ENCODE measurements around the gene DPYSL4. TPM values are rescaled to one million over a fixed set of nuclear protein-coding genes. Genes with fewer than 3 reads are reported as not detected.

DPYSL4 gene
- polyA plus RNA-seq, 3 donors: 0.08 TPM; not detected in 2

- peaks cover 40% of the 10 kb centered on the region for H3K4me1 Mint-ChIP-seq
- H3K27ac Mint-ChIP-seq: no peak overlapping the region
- peaks cover 22 to 41% of the 10 kb centered on the region in 2 donors for H3K36me3 Mint-ChIP-seq
- Histone ChIP-seq H3K27me3 (ENCODE audit: control insufficient read depth in 2 of 2, insufficient read depth in 2 of 2, low read length in 2 of 2) (no peaks in the 10 kb centered on the region), H4K20me1 (ENCODE audit: insufficient read depth, low read length) (no peaks in the 10 kb centered on the region), H3K4me3 (replicated peaks in 1 of 3; ENCODE audit: low read depth in 2 of 3, low read length in 3 of 3) (no peak overlapping the region), H3K4me1 (ENCODE audit: control insufficient read depth in 1 of 2, insufficient read depth in 2 of 2, low read length in 2 of 2) (peaks cover 38 to 47% of the 10 kb centered on the region in 2 donors), H3K27ac (ENCODE audit: low read depth in 1 of 2, low read length in 2 of 2) (no peak overlapping the region), H3K79me2 (ENCODE audit: insufficient read depth, low read length) (no peaks in the 10 kb centered on the region), H2AFZ (ENCODE audit: insufficient read depth, low read depth, low read length, poor library complexity, severe bottlenecking) (no peak overlapping the region), H3K36me3 (replicated peaks in 1 of 2; ENCODE audit: control insufficient read depth in 1 of 2, insufficient read depth in 2 of 2, low read length in 2 of 2) (peaks cover 6 to 12% of the 10 kb centered on the region in 2 donors), H3K4me2 (replicated peaks; ENCODE audit: extremely low read depth, low read length, poor library complexity, severe bottlenecking) (no peak overlapping the region), H3K9me3 (replicated peaks in 1 of 2; ENCODE audit: control insufficient read depth in 1 of 2, insufficient read depth in 1 of 2, low read length in 2 of 2) (peaks cover 0 to 2% of the 10 kb centered on the region in 2 donors), H3K9ac (ENCODE audit: insufficient read depth, low read length, poor library complexity, severe bottlenecking) (no peak overlapping the region)
- DNase-seq: no peak
- intact Hi-C loops (cut with micrococcal nuclease): loop anchor here (1.0 to 10.0 kb wide), 5 partner anchors 81 to 411 kb away; partner anchors contain the start of gene STK32C (in 1 of the 2)
- H3K27me3 Mint-ChIP-seq (ENCODE audit: low read depth in 3 of 3): peaks cover 1 to 3% (median 2%) of the 10 kb centered on the region in 3 donors
- H3K9me3 Mint-ChIP-seq: peaks cover under 1 to 5% (median 3%) of the 10 kb centered on the region in 7 donors
- TF ChIP-seq CTCF (IDR thresholded peaks at IDR 0.05): no peak
- 91% methylated on average over 21 of the region's 23 CpGs for WGBS (ENCODE audit: insufficient coverage)
- H3K4me3 Mint-ChIP-seq: no peak overlapping the region
Observed at GRCh38 chr10:132223611-132224342, 37.0 kb downstream of the DPYSL4 start.

GRCh38 chr10:132224343-132225072, 37.8 kb downstream of the DPYSL4 start:
- Histone ChIP-seq H3K79me2 (ENCODE audit: insufficient read depth, low read length) (no peaks in the 10 kb centered on the region), H3K27ac (ENCODE audit: low read depth in 1 of 2, low read length in 2 of 2) (no peak overlapping the region), H3K9me3 (replicated peaks in 1 of 2; ENCODE audit: control insufficient read depth in 1 of 2, insufficient read depth in 1 of 2, low read length in 2 of 2) (no peaks in the 10 kb centered on the region), H3K4me3 (replicated peaks in 1 of 3; ENCODE audit: low read depth in 2 of 3, low read length in 3 of 3) (no peak overlapping the region), H3K9ac (ENCODE audit: insufficient read depth, low read length, poor library complexity, severe bottlenecking) (no peak overlapping the region), H3K4me1 (ENCODE audit: control insufficient read depth in 1 of 2, insufficient read depth in 2 of 2, low read length in 2 of 2) (peaks cover 43 to 54% of the 10 kb centered on the region in 2 donors), H3K27me3 (ENCODE audit: control insufficient read depth in 2 of 2, insufficient read depth in 2 of 2, low read length in 2 of 2) (no peaks in the 10 kb centered on the region), H3K36me3 (replicated peaks in 1 of 2; ENCODE audit: control insufficient read depth in 1 of 2, insufficient read depth in 2 of 2, low read length in 2 of 2) (peaks cover 6 to 10% of the 10 kb centered on the region in 2 donors), H2AFZ (ENCODE audit: insufficient read depth, low read depth, low read length, poor library complexity, severe bottlenecking) (no peak overlapping the region), H3K4me2 (replicated peaks; ENCODE audit: extremely low read depth, low read length, poor library complexity, severe bottlenecking) (no peak overlapping the region), H4K20me1 (ENCODE audit: insufficient read depth, low read length) (no peaks in the 10 kb centered on the region)
- 91% methylated on average over 19 of the region's 20 CpGs for WGBS (ENCODE audit: insufficient coverage)
- peaks cover 20 to 45% of the 10 kb centered on the region in 2 donors for H3K36me3 Mint-ChIP-seq
- intact Hi-C loops (cut with micrococcal nuclease): loop anchor here (5.0 to 10.0 kb wide), 3 partner anchors 80 to 410 kb away; partner anchors contain the start of gene STK32C (in 1 of the 2)
- no peak for TF ChIP-seq CTCF (IDR thresholded peaks at IDR 0.05)
- H3K4me1 Mint-ChIP-seq: peaks cover 48% of the 10 kb centered on the region
- peaks cover 0 to 2% (median 0%) of the 10 kb centered on the region in 7 donors for H3K9me3 Mint-ChIP-seq
- peak overlapping the region in 1 of 7 donors; percentile 50 for H3K27ac Mint-ChIP-seq
- peaks cover 2 to 4% (median 3%) of the 10 kb centered on the region in 3 donors for H3K27me3 Mint-ChIP-seq (ENCODE audit: low read depth in 3 of 3)
- no peak for DNase-seq
- peak overlapping the region in 1 of 2 donors; percentile 21 for H3K4me3 Mint-ChIP-seq
